ENCODE data around the gene VRK2. TPM values are rescaled to one million over a fixed set of nuclear protein-coding genes. Genes with fewer than 3 reads are reported as not detected.

Gene VRK2
- total and polyA plus RNA-seq, 5 donors from 2014 or later, result 20.5 to 28.6 (median 24.0) TPM

DNA sequence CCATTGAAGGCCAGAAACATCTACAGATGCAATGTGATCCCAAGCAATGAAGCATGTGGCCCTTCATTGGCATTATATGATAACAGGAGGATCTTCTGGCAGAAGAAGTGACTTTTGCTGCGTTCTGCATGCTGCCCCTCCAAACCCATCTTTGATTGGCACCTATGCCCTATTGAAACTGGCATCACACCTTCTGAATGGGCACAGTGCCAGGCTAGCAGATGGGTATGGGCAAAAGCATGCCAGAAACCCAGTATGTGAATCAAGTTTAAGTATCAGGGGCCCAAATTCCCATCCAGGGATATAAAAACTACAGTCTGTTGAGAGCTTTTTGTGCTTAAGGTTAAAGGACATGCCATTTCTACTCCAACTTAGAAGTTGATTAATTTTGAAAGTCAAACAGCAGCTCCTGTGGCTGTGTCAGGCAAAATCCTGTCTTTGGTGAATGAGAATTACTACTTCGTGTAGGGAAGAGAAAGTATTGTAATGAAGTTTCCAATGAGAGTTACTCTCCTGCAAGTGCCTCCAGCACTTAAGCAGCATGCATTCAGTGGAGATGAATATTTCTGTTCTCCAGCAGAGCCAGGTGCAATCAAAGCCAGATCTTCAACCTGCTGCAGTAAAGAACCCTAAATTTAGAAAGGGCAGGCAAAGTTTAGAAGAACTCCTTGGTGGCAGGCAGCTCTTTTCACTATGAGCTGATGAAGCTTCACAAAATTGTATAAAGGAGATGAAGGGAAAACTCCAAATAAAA is 8.6 kb downstream of the VRK2 start:
- no peaks in the 10 kb centered on the region for H3K27me3 Mint-ChIP-seq
- no peaks in the 10 kb centered on the region for H3K27me3 ChIP-seq (ENCODE audit: control insufficient read depth, insufficient read depth, low read length)
- H3K9me3 ChIP-seq (ENCODE audit: control insufficient read depth in 2 of 2, low read length in 2 of 2), result no peaks in the 10 kb centered on the region
- no peaks in the 10 kb centered on the region for H3K9me3 Mint-ChIP-seq
- H3K4me1 Mint-ChIP-seq, result peaks cover 11 to 42% (median 26%) of the 10 kb centered on the region in 4 donors
- peaks cover 2% of the 10 kb centered on the region for H3K4me1 ChIP-seq (ENCODE audit: control insufficient read depth, insufficient read depth, low read length, poor library complexity, severe bottlenecking)
- H3K27ac Mint-ChIP-seq, result peak overlapping the region in 1 of 3 donors; percentile 25
- no peak overlapping the region for H3K27ac ChIP-seq (ENCODE audit: insufficient read depth, low read length, poor library complexity, severe bottlenecking)
- no peak for DNase-seq
- H3K36me3 ChIP-seq (ENCODE audit: control insufficient read depth, insufficient read depth, low read length), result peaks cover 20% of the 10 kb centered on the region
- no peak for ATAC-seq (ENCODE audit: low read depth in 2 of 2)
- no peak overlapping the region for H3K4me3 Mint-ChIP-seq
- no peak overlapping the region for H3K4me3 ChIP-seq (ENCODE audit: low read depth, low read length)
- H3K36me3 Mint-ChIP-seq, result peaks cover 18% of the 10 kb centered on the region

DNA sequence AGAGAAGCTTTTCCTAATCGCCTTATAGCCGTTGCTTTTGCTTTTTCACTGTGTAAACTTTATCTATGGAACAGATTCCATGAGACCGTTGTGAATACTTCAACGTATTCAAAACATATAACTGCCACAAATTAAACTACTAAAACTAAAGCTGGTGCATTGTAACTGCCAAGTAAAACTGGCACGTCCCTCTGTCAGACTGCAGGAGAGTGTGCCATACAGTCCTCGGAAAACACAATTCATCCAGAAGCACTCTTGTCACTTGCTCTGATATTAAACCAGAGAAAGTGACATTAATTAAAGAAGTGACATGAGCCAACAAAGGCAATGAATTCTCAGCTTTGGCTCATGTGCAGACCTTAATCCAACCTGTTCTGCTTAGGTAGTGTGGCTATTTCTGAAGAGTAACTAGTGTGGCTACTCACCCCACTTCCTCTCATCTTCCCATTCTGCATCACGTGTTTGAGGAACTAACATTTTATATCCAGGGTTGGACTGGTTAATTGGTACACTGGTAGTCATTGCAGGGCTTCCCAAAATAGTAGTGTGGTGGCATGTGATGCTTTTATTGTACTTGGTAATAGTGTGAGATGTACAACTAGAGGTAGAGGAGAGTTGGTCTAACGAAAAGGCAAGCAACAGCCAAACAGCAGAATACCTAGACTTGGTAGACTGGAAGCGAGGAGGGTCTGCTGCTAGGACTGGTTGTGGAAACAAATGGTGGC is 9.7 kb downstream of the VRK2 start:
- H3K27me3 Mint-ChIP-seq, result no peaks in the 10 kb centered on the region
- Histone ChIP-seq H3K27ac (ENCODE audit: insufficient read depth, low read length, poor library complexity, severe bottlenecking) (no peak overlapping the region), H3K27me3 (ENCODE audit: control insufficient read depth, insufficient read depth, low read length) (no peaks in the 10 kb centered on the region), H3K36me3 (ENCODE audit: control insufficient read depth, insufficient read depth, low read length) (peaks cover 20% of the 10 kb centered on the region), H3K4me1 (ENCODE audit: control insufficient read depth, insufficient read depth, low read length, poor library complexity, severe bottlenecking) (no peaks in the 10 kb centered on the region), H3K9me3 (ENCODE audit: control insufficient read depth in 2 of 2, low read length in 2 of 2) (no peaks in the 10 kb centered on the region), H3K4me3 (ENCODE audit: low read depth, low read length) (no peak overlapping the region)
- H3K36me3 Mint-ChIP-seq, result peaks cover 23% of the 10 kb centered on the region
- ATAC-seq (ENCODE audit: low read depth in 2 of 2), result no peak
- H3K27ac Mint-ChIP-seq, result peak overlapping the region in 1 of 3 donors; percentile 30
- H3K4me1 Mint-ChIP-seq, result peaks cover 16 to 41% (median 28%) of the 10 kb centered on the region in 4 donors
- no peak for DNase-seq
- H3K4me3 Mint-ChIP-seq, result no peak overlapping the region
- no peaks in the 10 kb centered on the region for H3K9me3 Mint-ChIP-seq

- peaks cover 17 to 38% (median 25%) of the 10 kb centered on the region in 4 donors for H3K4me1 Mint-ChIP-seq
- H3K4me3 Mint-ChIP-seq, result no peak overlapping the region
- no peaks in the 10 kb centered on the region for H3K27me3 ChIP-seq (ENCODE audit: control insufficient read depth, insufficient read depth, low read length)
- no peaks in the 10 kb centered on the region for H3K4me1 ChIP-seq (ENCODE audit: control insufficient read depth, insufficient read depth, low read length, poor library complexity, severe bottlenecking)
- H3K36me3 ChIP-seq (ENCODE audit: control insufficient read depth, insufficient read depth, low read length), result peaks cover 20% of the 10 kb centered on the region
- no peak overlapping the region for H3K4me3 ChIP-seq (ENCODE audit: low read depth, low read length)
- ATAC-seq (ENCODE audit: low read depth in 2 of 2) (no peak), DNase-seq (no peak)
- no peak overlapping the region for H3K27ac ChIP-seq (ENCODE audit: insufficient read depth, low read length, poor library complexity, severe bottlenecking)
- no peaks in the 10 kb centered on the region for H3K9me3 ChIP-seq (ENCODE audit: control insufficient read depth in 2 of 2, low read length in 2 of 2)
- H3K27me3 Mint-ChIP-seq, result no peaks in the 10 kb centered on the region
- no peaks in the 10 kb centered on the region for H3K9me3 Mint-ChIP-seq
- H3K27ac Mint-ChIP-seq, result peak overlapping the region in 2 of 3 donors; percentile 29 to 32
- H3K36me3 Mint-ChIP-seq, result peaks cover 23% of the 10 kb centered on the region
These were observed 11.3 kb downstream of the VRK2 start for GRCh38 chr2:58057707-58058530.

DNA sequence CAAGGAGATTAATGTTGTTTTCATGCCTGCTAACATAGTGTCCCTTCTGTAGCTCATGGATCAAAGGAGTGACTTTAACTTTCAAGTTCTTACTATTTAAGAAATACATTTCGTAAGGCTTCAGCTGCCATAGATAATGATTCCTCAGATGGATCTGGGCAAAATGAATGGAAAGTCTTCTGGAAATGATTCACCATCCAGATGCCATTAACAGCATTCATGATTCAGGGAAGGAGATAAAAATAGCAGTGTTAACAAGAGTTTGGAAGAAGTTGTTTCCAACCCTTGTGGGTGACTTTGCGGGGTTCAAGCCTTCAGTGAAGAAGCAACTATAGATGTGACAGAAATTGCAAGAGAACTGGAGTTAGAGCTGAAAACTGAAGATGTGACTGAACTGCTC is 17.0 kb downstream of the VRK2 start:
- Mint-ChIP-seq H3K27ac (peak overlapping the region in 2 of 3 donors; percentile 18 to 53), H3K36me3 (peaks cover 20% of the 10 kb centered on the region), H3K9me3 (peaks cover 0 to 5% (median 0%) of the 10 kb centered on the region in 7 donors), H3K4me1 (peaks cover 31 to 44% (median 36%) of the 10 kb centered on the region in 4 donors), H3K4me3 (peak overlapping the region in 2 of 4 donors; percentile 1 to 9), H3K27me3 (no peaks in the 10 kb centered on the region)
- Histone ChIP-seq H3K36me3 (ENCODE audit: control insufficient read depth, insufficient read depth, low read length) (peaks cover 8% of the 10 kb centered on the region), H3K4me3 (ENCODE audit: low read depth, low read length) (no peak overlapping the region), H3K27me3 (ENCODE audit: control insufficient read depth, insufficient read depth, low read length) (no peaks in the 10 kb centered on the region), H3K9me3 (ENCODE audit: control insufficient read depth in 2 of 2, low read length in 2 of 2) (no peaks in the 10 kb centered on the region), H3K27ac (ENCODE audit: insufficient read depth, low read length, poor library complexity, severe bottlenecking) (no peak overlapping the region), H3K4me1 (ENCODE audit: control insufficient read depth, insufficient read depth, low read length, poor library complexity, severe bottlenecking) (peaks cover 9% of the 10 kb centered on the region)
- no peak for ATAC-seq (ENCODE audit: low read depth in 2 of 2)
- no peak for DNase-seq

DNA sequence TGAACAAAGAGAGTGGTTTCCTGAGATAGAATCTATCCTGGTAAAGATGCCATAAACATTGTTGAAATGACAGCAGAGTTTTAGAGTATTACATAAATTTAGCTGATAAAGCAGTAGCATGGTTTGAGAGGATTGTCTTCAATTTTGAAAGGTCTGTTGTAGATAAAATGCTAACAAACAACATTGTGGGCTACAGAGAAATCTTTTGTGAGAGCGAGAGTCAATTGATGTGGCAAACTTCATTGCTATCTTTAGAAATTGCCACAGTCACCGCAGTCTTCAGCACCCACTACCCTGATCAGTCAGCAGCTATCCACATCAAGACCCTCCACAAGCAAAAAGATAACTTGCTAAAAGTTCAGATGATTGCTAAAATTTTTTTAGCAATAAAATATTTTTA is 17.5 kb downstream of the VRK2 start:
- Histone ChIP-seq H3K4me1 (ENCODE audit: control insufficient read depth, insufficient read depth, low read length, poor library complexity, severe bottlenecking) (peaks cover 9% of the 10 kb centered on the region), H3K4me3 (ENCODE audit: low read depth, low read length) (no peak overlapping the region), H3K27ac (ENCODE audit: insufficient read depth, low read length, poor library complexity, severe bottlenecking) (no peak overlapping the region), H3K9me3 (ENCODE audit: control insufficient read depth in 2 of 2, low read length in 2 of 2) (no peaks in the 10 kb centered on the region), H3K27me3 (ENCODE audit: control insufficient read depth, insufficient read depth, low read length) (no peaks in the 10 kb centered on the region), H3K36me3 (ENCODE audit: control insufficient read depth, insufficient read depth, low read length) (peaks cover 4% of the 10 kb centered on the region)
- Mint-ChIP-seq H3K9me3 (peaks cover 0 to 9% (median 0%) of the 10 kb centered on the region in 7 donors), H3K36me3 (peaks cover 21% of the 10 kb centered on the region), H3K4me1 (peaks cover 31 to 44% (median 36%) of the 10 kb centered on the region in 4 donors), H3K27me3 (no peaks in the 10 kb centered on the region), H3K4me3 (peak overlapping the region in 2 of 4 donors; percentile 1 to 9), H3K27ac (peak overlapping the region in 2 of 3 donors; percentile 18 to 53)
- ATAC-seq (ENCODE audit: low read depth in 2 of 2), result no peak
- DNase-seq, result no peak

DNA sequence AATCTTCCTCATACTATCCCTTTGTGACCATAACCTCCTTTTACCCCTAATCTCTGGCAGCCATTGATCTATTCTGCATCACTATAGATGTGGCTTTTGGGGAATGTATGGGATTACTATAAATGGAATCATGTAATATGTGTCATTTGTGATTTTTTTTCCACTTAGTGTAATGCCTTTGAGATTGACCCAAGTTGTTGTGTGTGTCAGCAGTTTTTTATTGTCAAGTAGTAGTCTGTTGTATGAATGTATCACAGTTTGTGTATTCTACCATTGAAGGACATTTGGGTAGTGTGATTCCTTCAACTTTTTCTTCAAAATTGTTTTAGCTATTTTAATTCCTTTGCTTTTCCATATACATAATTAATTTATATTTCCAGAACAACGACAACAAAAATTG is 18.6 kb downstream of the VRK2 start:
- no peak for DNase-seq
- Mint-ChIP-seq H3K36me3 (peaks cover 21% of the 10 kb centered on the region), H3K4me3 (no peak overlapping the region), H3K27ac (no peak overlapping the region), H3K9me3 (peaks cover 0 to 10% (median 0%) of the 10 kb centered on the region in 7 donors), H3K27me3 (no peaks in the 10 kb centered on the region), H3K4me1 (peaks cover 31 to 44% (median 36%) of the 10 kb centered on the region in 4 donors)
- Histone ChIP-seq H3K36me3 (ENCODE audit: control insufficient read depth, insufficient read depth, low read length) (no peaks in the 10 kb centered on the region), H3K4me3 (ENCODE audit: low read depth, low read length) (no peak overlapping the region), H3K9me3 (ENCODE audit: control insufficient read depth in 2 of 2, low read length in 2 of 2) (no peaks in the 10 kb centered on the region), H3K27ac (ENCODE audit: insufficient read depth, low read length, poor library complexity, severe bottlenecking) (no peak overlapping the region), H3K4me1 (ENCODE audit: control insufficient read depth, insufficient read depth, low read length, poor library complexity, severe bottlenecking) (peaks cover 9% of the 10 kb centered on the region), H3K27me3 (ENCODE audit: control insufficient read depth, insufficient read depth, low read length) (no peaks in the 10 kb centered on the region)
- no peak for ATAC-seq (ENCODE audit: low read depth in 2 of 2)

DNA sequence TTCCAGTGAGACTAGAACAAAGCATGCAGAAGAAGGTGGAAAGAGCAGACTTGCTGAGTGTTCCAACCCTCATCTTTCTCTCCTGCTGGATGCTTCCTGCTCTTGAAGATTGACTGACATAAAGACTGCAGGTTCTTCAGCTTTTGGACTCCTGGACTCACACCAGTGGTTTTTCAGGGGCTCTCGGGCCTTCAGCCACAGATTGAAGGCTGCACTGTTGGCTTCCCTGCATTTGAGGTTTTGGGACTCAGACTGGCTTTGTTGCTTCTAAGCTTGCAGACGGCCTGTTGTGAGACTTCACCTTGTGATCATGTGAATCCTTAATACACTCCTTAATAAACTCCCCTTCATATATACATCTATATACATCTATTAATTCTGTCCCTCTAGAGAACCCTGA is 20.4 kb downstream of the VRK2 start:
- ATAC-seq (ENCODE audit: low read depth in 2 of 2) (no peak), DNase-seq (no peak)
- H3K4me1 Mint-ChIP-seq, result peaks cover 37 to 53% (median 43%) of the 10 kb centered on the region in 4 donors
- H3K27ac Mint-ChIP-seq, result peak overlapping the region in 1 of 3 donors; percentile 37
- peak overlapping the region in 1 of 4 donors; percentile 46 for H3K4me3 Mint-ChIP-seq
- peaks cover 0 to 10% (median 1%) of the 10 kb centered on the region in 7 donors for H3K9me3 Mint-ChIP-seq
- H3K27ac ChIP-seq (ENCODE audit: insufficient read depth, low read length, poor library complexity, severe bottlenecking), result no peak overlapping the region
- no peaks in the 10 kb centered on the region for H3K36me3 ChIP-seq (ENCODE audit: control insufficient read depth, insufficient read depth, low read length)
- no peaks in the 10 kb centered on the region for H3K27me3 Mint-ChIP-seq
- no peaks in the 10 kb centered on the region for H3K9me3 ChIP-seq (ENCODE audit: control insufficient read depth in 2 of 2, low read length in 2 of 2)
- peaks cover 15% of the 10 kb centered on the region for H3K36me3 Mint-ChIP-seq
- H3K27me3 ChIP-seq (ENCODE audit: control insufficient read depth, insufficient read depth, low read length), result no peaks in the 10 kb centered on the region
- H3K4me1 ChIP-seq (ENCODE audit: control insufficient read depth, insufficient read depth, low read length, poor library complexity, severe bottlenecking), result peaks cover 9% of the 10 kb centered on the region
- H3K4me3 ChIP-seq (ENCODE audit: low read depth, low read length), result no peak overlapping the region

Measured in CD4-positive, CD25-positive, alpha-beta regulatory T cell (primary cell).